ENCODE results near the gene ADSL.

Gene ADSL

DNA sequence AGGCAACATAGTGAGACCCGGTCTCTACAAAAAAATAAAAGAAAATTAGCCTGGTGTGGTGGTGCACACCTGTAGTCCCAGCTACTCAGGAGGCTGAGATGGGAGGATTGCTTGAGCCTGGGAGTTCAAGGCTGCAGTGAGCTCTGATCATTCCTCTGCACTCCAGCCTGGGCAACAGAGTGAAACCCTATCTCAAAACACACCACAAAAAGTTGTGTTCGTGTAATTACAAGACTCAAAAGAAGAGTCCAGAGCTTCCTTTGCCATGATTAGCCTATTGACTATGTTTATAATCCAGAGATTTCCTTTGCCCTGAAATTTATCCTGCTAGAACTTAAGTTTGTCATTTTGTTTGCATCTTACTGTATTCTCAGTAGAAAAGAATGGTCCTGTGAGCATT, 45.1 kb downstream of the ADSL start:
- TF ChIP-seq, protein P1, sequence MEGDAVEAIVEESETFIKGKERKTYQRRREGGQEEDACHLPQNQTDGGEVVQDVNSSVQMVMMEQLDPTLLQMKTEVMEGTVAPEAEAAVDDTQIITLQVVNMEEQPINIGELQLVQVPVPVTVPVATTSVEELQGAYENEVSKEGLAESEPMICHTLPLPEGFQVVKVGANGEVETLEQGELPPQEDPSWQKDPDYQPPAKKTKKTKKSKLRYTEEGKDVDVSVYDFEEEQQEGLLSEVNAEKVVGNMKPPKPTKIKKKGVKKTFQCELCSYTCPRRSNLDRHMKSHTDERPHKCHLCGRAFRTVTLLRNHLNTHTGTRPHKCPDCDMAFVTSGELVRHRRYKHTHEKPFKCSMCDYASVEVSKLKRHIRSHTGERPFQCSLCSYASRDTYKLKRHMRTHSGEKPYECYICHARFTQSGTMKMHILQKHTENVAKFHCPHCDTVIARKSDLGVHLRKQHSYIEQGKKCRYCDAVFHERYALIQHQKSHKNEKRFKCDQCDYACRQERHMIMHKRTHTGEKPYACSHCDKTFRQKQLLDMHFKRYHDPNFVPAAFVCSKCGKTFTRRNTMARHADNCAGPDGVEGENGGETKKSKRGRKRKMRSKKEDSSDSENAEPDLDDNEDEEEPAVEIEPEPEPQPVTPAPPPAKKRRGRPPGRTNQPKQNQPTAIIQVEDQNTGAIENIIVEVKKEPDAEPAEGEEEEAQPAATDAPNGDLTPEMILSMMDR (IDR thresholded peaks at IDR 0.05; ENCODE audit: control insufficient read depth, extremely low read depth, insufficient read depth): no peak
- no peak for DNase-seq (ENCODE audit: low read depth)
- H3K4me3 ChIP-seq (ENCODE audit: low read depth, low read length): no peak overlapping the region

DNA sequence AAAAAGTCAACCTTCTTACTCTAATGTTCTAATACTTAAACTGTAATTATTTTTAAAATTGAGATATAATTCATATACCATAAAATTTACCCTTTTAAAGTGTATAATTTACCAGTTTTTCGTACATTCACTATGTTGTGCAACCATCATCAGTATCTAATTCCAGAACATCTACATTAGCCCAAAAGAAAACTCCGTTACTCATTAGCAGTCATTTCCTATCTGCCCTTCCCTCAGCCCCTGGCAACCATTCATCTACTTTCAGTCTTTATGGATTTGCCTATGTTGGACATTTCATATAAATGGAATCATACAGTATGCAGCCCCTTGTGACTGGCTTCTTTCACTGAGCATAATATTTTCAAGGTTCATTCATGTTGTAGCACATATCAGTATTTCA, 46.3 kb downstream of the ADSL start:
- TF ChIP-seq, protein P1 (IDR thresholded peaks at IDR 0.05; ENCODE audit: control insufficient read depth, extremely low read depth, insufficient read depth): no peak
- no peak for DNase-seq (ENCODE audit: low read depth)
- no peak overlapping the region for H3K4me3 ChIP-seq (ENCODE audit: low read depth, low read length)

DNA sequence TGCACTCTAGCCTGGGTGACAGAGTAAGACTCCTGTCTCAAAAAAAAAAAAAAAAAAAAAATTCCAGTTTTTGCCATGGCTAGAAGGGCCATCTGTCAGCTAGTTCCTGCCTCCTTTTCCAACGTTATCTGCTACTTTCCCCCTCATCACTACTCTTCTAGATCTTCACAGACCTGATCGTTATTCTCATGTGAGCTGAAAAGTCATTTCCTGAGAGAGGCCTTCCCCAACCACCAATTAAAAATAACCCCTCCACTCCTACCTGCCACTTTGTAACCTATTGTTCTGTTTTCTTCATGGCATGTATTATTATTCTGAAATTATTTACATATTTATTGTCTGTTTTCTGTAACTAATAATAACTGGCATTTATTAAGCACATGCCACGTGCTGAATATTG, 48.3 kb downstream of the ADSL start:
- DNase-seq (ENCODE audit: low read depth): no peak
- no peak overlapping the region for H3K4me3 ChIP-seq (ENCODE audit: low read depth, low read length)
- TF ChIP-seq, protein P1 (IDR thresholded peaks at IDR 0.05; ENCODE audit: control insufficient read depth, extremely low read depth, insufficient read depth): no peak

DNA sequence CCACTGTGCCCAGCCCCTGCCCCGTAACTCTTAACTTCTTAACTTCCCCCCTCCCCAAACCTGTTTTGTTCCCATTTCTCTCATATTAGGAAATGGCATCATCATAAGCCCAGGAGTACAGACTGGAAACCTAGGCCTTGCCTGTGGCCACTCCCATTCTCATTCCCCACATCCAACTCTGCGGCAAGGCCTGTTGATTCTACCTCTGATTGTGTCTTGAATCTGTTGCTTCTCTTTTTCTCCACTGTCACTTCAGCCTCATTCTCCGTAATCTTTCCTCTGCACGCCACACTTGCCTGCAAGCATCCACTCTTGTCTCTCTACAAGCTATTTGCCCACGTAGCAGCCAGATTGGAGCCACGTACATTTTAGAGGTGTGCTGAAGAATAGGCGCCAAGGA, 49.3 kb downstream of the ADSL start:
- DNase-seq (ENCODE audit: low read depth): no peak
- TF ChIP-seq, protein P1 (IDR thresholded peaks at IDR 0.05; ENCODE audit: control insufficient read depth, extremely low read depth, insufficient read depth): no peak
- H3K4me3 ChIP-seq (ENCODE audit: low read depth, low read length): no peak overlapping the region

DNA sequence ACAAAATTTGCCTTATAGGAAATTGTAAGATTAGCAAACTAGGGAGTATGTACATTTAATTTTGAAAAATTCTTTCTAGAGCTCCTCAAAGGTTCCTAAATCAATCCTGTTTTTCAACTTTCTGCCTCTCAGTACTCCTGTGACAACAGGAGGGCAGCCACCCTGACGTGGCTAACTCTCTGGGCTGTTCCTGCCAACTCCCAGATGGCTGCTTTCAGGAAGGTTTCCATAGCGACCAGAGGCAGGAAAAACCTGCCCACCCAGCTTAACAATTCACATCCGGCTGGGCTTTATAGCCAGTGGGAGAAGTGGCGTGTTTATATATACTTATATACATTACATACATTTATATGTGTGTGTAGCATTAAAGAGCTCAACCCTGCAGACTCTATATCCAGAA, 50.6 kb downstream of the ADSL start:
- H3K4me3 ChIP-seq (ENCODE audit: low read depth, low read length): peak overlapping the region; percentile 33; the same call in 1 of the 2 replicates
- peak; percentile 98 for DNase-seq (ENCODE audit: low read depth)
- TF ChIP-seq, protein P1 (IDR thresholded peaks at IDR 0.05; ENCODE audit: control insufficient read depth, extremely low read depth, insufficient read depth): no peak

DNA sequence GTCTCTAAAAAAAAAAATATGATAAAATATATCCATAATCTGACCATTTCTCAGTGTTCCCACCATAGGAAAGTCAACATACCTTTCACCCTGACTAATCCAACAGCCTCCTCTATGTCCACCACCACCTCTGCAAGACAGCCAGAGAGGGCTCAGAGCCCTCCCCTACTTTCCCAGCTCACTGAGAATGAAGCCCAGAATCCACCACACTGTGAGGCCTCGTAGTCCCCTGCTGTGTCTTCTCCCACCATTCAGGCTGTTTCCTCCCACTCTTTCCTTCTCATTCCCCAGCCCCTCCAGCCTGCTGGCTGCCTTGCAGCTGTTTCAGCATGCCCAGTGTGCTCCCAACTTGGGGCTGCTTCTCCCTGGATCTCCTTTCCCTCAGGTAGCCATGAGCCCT, 51.1 kb downstream of the ADSL start:
- TF ChIP-seq, protein P1 (IDR thresholded peaks at IDR 0.05; ENCODE audit: control insufficient read depth, extremely low read depth, insufficient read depth): no peak
- no peak for DNase-seq (ENCODE audit: low read depth)

DNA sequence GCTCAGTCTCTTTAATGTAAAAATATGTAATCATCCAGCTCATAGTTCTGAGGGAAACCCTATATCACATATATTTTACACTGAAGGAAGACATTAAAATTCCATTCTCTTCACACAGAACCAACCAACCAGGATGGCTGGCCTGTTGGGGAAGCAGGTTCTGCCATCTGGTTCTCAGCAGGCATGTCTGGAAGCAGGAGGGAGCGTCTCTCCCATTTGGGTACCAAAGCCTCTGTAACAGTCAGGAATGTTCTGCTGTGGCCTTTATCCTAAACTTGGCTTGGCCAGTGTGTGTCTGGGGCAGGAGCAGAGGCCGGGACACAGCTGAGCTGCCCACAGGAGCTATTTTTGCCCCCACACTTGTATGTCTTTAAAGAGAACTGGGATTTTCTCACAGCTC, 53.3 kb downstream of the ADSL start:
- TF ChIP-seq, protein P1 (IDR thresholded peaks at IDR 0.05; ENCODE audit: control insufficient read depth, extremely low read depth, insufficient read depth): no peak
- H3K4me3 ChIP-seq (ENCODE audit: low read depth, low read length): no peak overlapping the region
- no peak for DNase-seq (ENCODE audit: low read depth)

More for the DNA sequence above, 51.1 kb downstream of the ADSL start:
- H3K4me3 ChIP-seq (ENCODE audit: low read depth, low read length): no peak overlapping the region
